ENCODE data around the gene PKIG.
"Not testable (repeated sequence)": the region's sequence is repeated elsewhere in the genome, so short reads cannot be mapped to it uniquely, and the experiment has no call there.

The PKIG gene

GRCh38 chr20:44642203-44643153 lies 60.1 kb downstream of the PKIG start:
- DNase-seq (ENCODE audit: low spot score) = peak; percentile 70

DNA sequence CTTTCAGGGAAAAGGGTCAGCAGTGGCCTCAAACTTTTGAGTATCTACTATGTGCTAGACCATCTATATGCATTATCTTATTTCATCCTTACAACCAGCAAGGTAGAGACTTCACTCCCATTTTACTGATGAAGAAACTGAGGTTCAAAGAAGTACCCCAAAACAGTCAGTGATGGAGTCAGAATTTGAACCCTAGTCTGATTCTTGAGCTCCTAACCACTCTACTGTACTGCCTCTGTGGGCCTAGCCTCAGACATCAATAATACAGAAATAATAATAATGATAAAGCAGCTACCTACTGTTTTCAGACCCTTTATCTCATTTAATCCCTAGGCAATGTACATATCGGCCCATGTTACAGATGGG lies 60.8 kb downstream of the PKIG start:
- DNase-seq (ENCODE audit: low spot score) = no peak

DNA sequence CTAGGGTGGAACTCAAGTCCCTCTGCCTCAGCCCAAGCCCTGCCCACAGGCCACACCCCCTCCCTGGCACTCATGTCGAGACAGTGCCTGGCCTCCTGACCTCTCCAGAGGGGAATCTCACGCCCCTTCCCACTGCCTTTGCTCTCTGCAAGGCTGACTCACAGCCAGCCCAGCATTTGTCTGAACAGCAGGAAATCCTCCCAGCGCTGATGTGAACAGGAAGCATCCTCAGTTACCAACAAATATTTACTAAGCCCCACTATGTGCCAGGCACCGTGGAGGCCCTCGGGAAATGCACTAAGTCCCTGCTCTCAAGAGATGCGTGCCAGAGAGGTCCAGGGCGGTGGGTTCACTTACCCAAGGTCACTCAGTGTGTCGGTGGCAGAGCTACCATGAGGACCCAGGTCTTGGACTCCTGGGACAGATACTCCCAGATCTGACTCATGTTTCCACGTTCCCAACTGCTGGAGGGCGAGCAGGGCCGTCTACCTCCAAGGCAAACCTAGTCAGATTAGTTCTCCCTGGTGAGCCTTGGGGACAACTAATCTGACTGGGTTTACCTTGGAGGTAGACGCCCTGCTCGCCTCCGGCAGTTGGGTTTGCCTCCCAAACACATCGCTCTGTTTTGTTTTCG lies 61.3 kb downstream of the PKIG start:
- peak; percentile 46 for DNase-seq (ENCODE audit: low spot score)

GRCh38 chr20:44644230-44644617 lies 61.8 kb downstream of the PKIG start:
- no peak for DNase-seq (ENCODE audit: low spot score)

DNA sequence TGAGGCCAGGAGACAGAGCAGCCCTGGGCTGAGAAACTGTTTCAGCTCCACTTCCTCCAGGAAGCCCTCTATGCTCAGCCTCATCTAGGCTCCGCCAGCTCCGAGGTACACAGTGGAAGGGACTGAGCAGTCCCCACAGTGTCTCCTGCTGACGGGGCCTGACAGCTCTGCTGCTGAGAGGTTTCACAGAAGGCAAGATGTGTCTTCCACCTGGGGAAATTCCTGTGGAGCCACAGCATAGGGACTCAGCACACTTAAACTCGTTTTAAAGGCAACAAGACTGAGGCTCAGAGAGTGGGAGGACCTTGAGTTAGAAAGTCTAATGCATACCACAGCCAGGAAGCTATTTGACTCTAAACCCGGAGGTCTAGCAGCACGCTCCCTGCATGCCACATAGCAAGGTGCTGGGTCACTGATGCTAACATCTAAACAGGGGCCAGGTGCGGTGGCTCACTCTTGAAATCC lies 62.3 kb downstream of the PKIG start:
- DNase-seq (ENCODE audit: low spot score) = no peak

GRCh38 chr20:44646023-44646640 lies 63.8 kb downstream of the PKIG start:
- DNase-seq (ENCODE audit: low spot score) = no peak

DNA sequence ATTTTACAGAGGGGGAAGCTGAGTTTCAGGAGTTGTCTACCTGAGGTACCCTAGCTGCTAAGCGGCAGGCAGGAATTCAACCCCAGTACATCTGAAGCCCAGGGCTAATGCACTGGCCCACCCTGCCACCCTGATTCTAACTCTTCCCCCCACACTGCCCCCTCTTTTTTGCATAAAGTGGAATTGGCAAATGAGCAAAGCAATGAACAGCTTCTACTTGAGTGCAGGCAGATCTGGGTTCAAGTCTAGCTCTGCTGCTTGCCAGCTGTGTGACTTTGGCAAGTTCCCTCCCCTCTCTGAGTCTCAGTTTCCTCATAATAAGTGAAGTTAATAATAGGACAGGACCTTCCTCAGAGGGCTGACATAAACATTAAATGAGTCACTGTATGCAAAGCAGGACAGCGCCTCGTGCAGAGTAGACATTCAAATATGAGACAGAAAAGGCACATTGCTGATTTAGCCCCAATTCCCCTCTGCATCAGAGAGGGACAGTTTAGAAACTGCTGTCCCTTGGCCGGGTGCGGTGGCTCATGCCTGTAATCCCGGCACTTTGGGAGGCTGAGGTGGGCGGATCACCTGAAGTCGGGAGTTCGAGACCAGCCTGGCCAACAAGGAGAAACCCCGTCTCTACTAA lies 64.4 kb downstream of the PKIG start:
- peak; percentile 52 for DNase-seq (ENCODE audit: low spot score)

- no peak for DNase-seq (ENCODE audit: low spot score)
Measured at GRCh38 chr20:44648068-44648467, 65.7 kb downstream of the PKIG start.

DNA sequence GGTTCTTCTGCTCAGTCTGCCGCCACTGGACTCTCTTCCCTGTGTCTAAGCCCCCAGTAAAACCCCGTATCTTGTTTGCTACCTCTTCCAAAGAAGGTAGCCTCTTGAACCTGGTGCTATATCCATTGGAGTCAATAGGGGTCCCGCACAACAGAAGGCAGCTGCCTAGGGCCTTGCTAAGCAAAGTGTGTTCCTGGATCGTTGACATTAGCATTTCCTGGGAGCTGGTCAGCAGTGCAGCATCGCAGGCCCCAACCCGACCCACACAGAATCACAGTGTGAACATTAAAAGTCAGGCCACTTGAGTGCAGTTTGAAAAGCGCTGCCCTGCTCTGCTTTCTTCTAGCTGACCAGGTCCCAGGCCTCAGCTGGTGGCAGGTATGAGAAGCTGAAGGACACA lies 66.2 kb downstream of the PKIG start:
- DNase-seq (ENCODE audit: low spot score) = no peak

DNA sequence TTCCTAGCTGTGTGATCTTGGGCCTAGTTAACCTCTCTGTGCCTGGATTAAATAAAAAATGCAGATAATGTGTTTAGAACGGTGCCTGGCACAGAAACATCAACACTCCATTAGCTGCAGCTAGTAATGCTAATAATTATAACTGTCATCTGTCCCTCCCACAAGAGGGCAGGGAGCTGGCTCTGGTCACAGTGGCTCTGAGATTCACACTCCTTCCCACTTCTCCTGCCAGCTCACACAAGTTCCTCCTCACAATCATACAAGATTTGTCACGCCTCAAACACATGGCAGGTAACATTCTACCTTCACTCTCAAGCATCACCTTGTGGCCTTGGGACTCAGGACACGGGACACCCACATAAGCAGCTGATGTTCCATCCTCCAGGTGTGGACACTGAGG lies 66.7 kb downstream of the PKIG start:
- DNase-seq (ENCODE audit: low spot score) = no peak

DNA sequence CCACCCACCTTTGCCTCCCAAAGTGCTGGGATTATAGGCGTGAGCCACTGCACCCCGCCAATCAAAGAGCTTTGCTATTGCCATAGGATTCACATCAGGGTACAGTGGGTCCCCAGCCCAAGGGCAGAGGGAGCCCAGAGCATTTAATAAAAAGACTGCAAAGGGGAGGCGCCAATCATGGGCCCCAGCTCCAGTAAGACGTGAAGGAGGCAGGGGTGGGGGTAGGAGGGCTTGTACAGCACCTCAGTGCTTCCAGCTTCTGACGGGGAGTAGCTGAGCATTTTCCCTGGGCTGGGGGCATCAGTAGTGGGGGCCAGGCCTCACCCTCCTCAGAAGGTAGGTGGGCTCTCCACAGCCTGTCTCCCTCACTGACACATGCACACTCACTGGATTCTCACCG lies 67.6 kb downstream of the PKIG start:
- no peak for DNase-seq (ENCODE audit: low spot score)

DNA sequence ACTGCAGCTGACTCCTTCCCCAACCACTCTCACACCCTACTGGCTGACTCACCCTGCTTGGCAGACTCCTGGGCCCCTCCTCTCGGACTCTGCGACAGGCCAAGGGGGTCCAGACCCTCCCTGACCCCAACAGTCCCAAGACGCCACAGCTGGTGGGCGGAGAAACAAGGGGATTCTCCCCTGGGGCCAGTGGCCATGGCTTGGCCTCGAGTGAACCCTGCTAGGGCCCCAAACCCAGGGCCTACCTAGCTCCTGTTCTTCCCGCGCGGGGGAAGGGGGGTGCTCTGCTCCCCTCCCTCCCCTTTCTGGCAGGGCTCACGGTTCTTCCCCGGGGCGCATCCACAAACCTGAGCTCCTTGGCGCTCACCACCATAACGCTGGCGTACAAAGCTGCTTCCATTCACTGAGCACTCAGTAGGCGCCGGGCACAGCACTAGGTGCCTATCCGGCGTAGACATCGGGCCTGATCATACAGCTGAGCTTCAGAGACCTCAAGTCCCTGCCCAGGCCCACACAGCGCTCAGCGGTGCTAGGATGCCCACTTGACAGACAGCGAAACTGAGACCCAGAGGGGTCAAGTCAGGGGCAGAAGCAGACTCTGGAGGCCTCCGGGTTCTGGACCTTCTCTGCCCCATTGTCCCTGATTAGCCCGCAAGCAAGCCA lies 68.5 kb downstream of the PKIG start:
- no peak for DNase-seq (ENCODE audit: low spot score)

DNA sequence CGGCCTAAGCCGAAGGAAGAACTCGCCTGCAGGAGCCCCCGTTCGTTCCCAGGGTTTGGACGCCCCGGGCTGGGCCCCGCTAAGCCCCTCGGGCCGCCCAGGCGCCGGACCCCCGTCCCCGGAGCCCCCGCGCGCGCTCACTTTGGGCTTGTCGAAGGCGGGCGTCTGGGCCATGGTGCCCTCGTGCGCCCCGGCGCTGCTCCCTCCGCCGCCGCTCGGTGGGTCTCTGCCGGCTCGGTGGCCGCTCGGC lies 69.0 kb downstream of the PKIG start:
- DNase-seq (ENCODE audit: low spot score) = peak; percentile 20

- DNase-seq (ENCODE audit: low spot score) = peak; percentile 88
Measured at GRCh38 chr20:44651684-44652423, 69.5 kb downstream of the PKIG start, which contains the start of gene ADA. Gene ADA (minus strand): TSS chr20:44651699. CDS start chr20:44651607, 92 bp downstream.

DNA sequence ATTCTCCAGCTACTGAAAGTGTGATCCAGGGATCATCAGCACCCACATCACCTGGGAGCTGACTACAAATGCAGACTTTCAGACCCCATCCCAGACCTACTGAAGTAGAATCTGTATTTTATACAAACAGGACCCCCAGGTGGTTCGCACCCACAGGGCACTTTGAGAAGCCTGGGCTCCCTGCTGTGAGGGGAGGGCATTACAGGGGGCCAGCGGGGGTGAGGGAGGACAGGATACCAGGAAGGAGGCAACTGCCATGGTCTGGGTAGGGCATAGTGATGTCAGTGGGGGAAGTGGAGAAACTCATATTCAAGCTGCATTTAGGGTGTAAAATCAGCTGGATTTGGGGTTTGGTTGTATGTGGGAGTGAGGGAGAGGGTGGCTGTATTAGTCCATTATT lies 71.2 kb downstream of the PKIG start:
- DNase-seq (ENCODE audit: low spot score) = no peak

- not testable (repeated sequence) for DNase-seq (ENCODE audit: low spot score)
Measured at GRCh38 chr20:44654210-44654609, 71.8 kb downstream of the PKIG start.

DNA sequence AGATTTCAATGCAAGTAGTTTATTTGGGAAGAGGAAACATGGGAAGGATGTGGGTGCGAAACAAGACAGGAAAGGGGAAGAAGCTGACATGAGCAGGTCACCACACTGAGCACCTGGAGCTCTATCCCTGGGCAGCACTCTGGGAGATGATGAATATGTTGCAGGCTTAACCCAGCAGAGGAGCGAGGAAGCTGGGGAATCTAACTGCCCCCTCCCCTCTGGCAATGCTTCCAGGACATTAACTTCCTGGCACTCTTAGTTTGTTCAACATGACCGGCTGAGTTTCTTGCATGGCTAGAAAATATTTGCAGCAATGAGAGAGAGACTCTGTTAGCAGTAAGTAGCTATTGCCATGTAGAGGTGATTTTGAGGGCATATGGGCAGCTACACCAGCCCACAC lies 74.1 kb downstream of the PKIG start:
- DNase-seq (ENCODE audit: low spot score) = no peak

GRCh38 chr20:44657875-44658274 lies 75.5 kb downstream of the PKIG start:
- no peak for DNase-seq (ENCODE audit: low spot score)

DNA sequence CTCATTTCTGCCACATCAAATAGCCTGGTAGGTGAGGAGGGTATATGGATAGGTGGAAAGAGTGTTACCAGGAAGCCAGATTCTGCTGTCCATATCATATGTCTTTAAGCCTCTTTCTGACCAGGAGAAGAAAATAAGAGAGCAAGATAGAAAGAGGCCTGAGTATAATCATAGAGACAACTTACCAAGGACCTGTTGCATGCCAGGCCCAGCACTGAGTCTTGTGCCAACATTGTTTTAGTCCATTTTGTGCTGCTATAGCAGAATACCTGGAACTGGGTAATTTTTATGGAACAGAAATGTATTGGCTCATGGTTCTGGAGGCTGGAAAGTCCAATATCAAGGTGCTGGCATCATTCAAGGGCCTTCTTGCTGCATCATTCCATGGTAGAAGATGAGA lies 76.4 kb downstream of the PKIG start:
- no peak for DNase-seq (ENCODE audit: low spot score)

GRCh38 chr20:44659931-44660330 lies 77.6 kb downstream of the PKIG start:
- no peak for DNase-seq (ENCODE audit: low spot score)

DNA sequence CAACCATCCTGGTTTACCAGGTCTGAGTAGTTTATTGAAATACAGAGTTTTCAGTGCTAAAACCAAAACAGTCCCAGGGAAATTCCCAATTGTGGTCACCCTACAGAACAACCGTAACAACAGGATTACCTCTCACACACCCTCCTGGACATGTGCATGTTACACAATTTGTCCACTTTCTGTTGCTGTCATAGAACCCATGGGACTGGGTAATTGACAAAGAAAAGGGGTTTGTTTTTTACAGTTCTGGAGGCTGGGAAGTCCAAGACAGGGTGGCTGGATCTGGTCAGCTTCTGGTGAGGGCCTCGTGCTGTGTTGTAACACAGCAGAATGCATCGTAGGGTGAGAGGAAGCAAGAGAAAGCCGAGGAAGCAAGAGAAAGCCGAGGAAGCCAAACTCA lies 78.2 kb downstream of the PKIG start:
- no peak for DNase-seq (ENCODE audit: low spot score)

Measured in AG08396 (cell line).